Naive thymus-derived CD4-positive, alpha-beta T cell (primary cell): ENCODE measurements around the gene APOA5. TPM values are rescaled to one million over a fixed set of nuclear protein-coding genes. Genes with fewer than 3 reads are reported as not detected.

Experiments used
- ATAC-seq: fragments of 150-1000 bp; cut with Tn5 transposase; 2 replicates; pipeline ENCODE4 v1.10.0; 2021; ENCODE audit warnings: mild to moderate bottlenecking, moderate library complexity
- CTCF ChIA-PET: fragments of 350-600 bp; sonication (Branson Sonifier 250); formaldehyde crosslinking; loops from one replicate; lab custom pipeline; 2021; ENCODE audit warnings: antibody characterized with exemption; lab: Charles Lee
- POLR2A ChIA-PET: fragments of 350-600 bp; sonication (Branson Sonifier 250); formaldehyde crosslinking; loops from one replicate; lab custom pipeline; 2021; ENCODE audit warnings: antibody characterized with exemption, inconsistent platforms; lab: Charles Lee
- DNase-seq, 9 donors: peaks; one replicate each; pipeline versions ENCODE4 v3.0.0 to v3.0.0-alpha.2; 2020 to 2022; ENCODE audit warnings: mixed read lengths in 1 of 9
- H3K27ac ChIP-seq: one replicate; pipeline ENCODE4 v1.7.0; 2013; ENCODE audit warnings: mild to moderate bottlenecking, low read depth, low read length, moderate library complexity
- H3K27me3 ChIP-seq, 2 donors: one replicate each; pipeline ENCODE4 v1.7.0; 2013; ENCODE audit warnings: low read length in 2 of 2, mild to moderate bottlenecking in 2 of 2, moderate library complexity in 2 of 2; ENCODE audit not compliant: control insufficient read depth in 2 of 2, insufficient read depth in 2 of 2
- H3K36me3 ChIP-seq, 3 experiments: 1 replicate in 2 of 3; 2 replicates in 1 of 3; pipeline ENCODE4 v1.7.0; 2013; ENCODE audit warnings: low read length in 3 of 3, mild to moderate bottlenecking in 3 of 3, moderate library complexity in 1 of 3; ENCODE audit not compliant: insufficient read depth in 3 of 3, control insufficient read depth in 2 of 3
- H3K4me1 ChIP-seq, 2 donors: one replicate each; pipeline ENCODE4 v1.7.0; 2013; ENCODE audit warnings: low read length in 2 of 2, mild to moderate bottlenecking in 2 of 2, moderate library complexity in 1 of 2; ENCODE audit not compliant: control insufficient read depth in 2 of 2, insufficient read depth in 2 of 2
- H3K4me3 ChIP-seq: 2 replicates; pipeline ENCODE4 v1.7.0; 2013; ENCODE audit warnings: mild to moderate bottlenecking, low read length
- H3K9me3 ChIP-seq, 3 experiments: 1 replicate in 2 of 3; 2 replicates in 1 of 3; pipeline ENCODE4 v1.7.0; 2013; ENCODE audit warnings: low read length in 3 of 3; ENCODE audit not compliant: control insufficient read depth in 2 of 3
- H3K27ac Mint-ChIP-seq, 9 donors: one replicate each; pipeline ENCODE4 v1.8.0; 2020 to 2022; ENCODE audit warnings: mixed read lengths in 9 of 9, mild to moderate bottlenecking in 8 of 9, moderate library complexity in 5 of 9, inconsistent platforms in 2 of 9
- H3K27me3 Mint-ChIP-seq, 5 donors: one replicate each; pipeline ENCODE4 v1.8.0; 2021 to 2022; ENCODE audit warnings: mixed read lengths in 5 of 5, mild to moderate bottlenecking in 1 of 5
- H3K36me3 Mint-ChIP-seq, 5 donors: one replicate each; pipeline ENCODE4 v1.8.0; 2020 to 2022; ENCODE audit warnings: mixed read lengths in 5 of 5, mild to moderate bottlenecking in 3 of 5, inconsistent platforms in 1 of 5
- H3K4me1 Mint-ChIP-seq, 7 donors: one replicate each; pipeline ENCODE4 v1.8.0; 2020 to 2022; ENCODE audit warnings: mixed read lengths in 7 of 7, mild to moderate bottlenecking in 3 of 7, inconsistent platforms in 1 of 7
- H3K4me3 Mint-ChIP-seq, 10 donors: one replicate each; pipeline ENCODE4 v1.8.0; 2020 to 2022; ENCODE audit warnings: mild to moderate bottlenecking in 10 of 10, mixed read lengths in 10 of 10, moderate library complexity in 6 of 10, inconsistent platforms in 2 of 10
- H3K9me3 Mint-ChIP-seq, 11 donors: one replicate each; pipeline ENCODE4 v1.8.0; 2020 to 2022; ENCODE audit warnings: mixed read lengths in 11 of 11, mild to moderate bottlenecking in 4 of 11, inconsistent platforms in 1 of 11, moderate library complexity in 1 of 11
- intact Hi-C, 2 donors: fragments of 100-400 bp; cut with micrococcal nuclease; formaldehyde crosslinking; loops; one replicate each; pipeline ENCODE4 v1.15.1; 2023
- polyA plus RNA-seq, 2 donors: library from polyadenylated mRNA; unstranded; fragments of 300-500 nt; fragmentation: Illumina TruSeq; gene quantifications; one replicate each; pipeline ENCODE4 v1.2.3, GENCODE V29; 2021
- total RNA-seq, 6 experiments: library from RNA in 5 of 6; stranded (reverse) in 5 of 6; gene quantifications; 1 replicate in 5 of 6; 2 replicates in 1 of 6; pipeline ENCODE4 v1.2.3 and lab custom pipeline; 2021 to 2026

APOA5 gene
- total and polyA plus RNA-seq, 7 experiments from 2014 or later, result not detected

DNA sequence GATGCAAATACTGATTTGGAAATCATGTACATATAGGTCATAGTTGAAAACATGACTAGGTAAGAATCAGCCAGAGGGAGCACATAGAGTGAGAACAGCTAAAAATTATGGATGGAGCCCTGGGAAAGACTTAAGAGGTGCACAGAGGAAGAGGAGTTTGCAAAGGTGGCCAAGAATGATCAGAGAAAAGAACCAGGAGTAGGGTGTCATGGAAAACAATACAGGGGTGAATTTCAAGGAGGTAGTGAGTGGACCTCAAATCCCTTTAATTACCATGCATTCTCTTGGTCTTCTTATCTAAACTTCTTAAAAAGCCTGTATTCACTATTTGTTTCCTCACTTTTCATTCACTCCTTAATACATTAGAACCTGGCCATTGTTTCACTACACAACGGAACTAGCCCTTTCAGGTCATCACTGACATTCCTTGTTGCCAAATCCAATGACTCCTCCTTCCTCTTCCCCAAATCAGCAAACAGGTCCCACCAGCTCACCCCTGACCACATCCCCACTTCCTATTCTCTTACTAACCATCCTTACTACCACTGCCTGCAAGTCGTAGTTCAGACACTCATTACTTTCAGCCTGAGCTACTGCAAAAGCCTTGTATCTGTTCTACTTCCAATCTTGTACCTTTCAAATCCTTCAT is 41.5 kb downstream of the APOA5 start:
- Mint-ChIP-seq H3K4me3 (no peak overlapping the region), H3K4me1 (peaks cover 0 to 4% (median 0%) of the 10 kb centered on the region in 7 donors), H3K27me3 (no peaks in the 10 kb centered on the region), H3K36me3 (peaks cover 7 to 34% (median 18%) of the 10 kb centered on the region in 5 donors), H3K9me3 (no peaks in the 10 kb centered on the region), H3K27ac (no peak overlapping the region)
- H3K36me3 ChIP-seq, result peaks cover 5 to 87% (median 12%) of the 10 kb centered on the region in 3 experiments
- no peaks in the 10 kb centered on the region for H3K4me1 ChIP-seq
- CTCF ChIA-PET, result interaction anchor here (1.3 kb wide), 1 partner anchor 18 kb away, joined by 4 read pairs; no protein-coding TSS in a partner anchor
- H3K27ac ChIP-seq, result no peak overlapping the region
- H3K27me3 ChIP-seq, result no peaks in the 10 kb centered on the region
- DNase-seq (no peak), ATAC-seq (no peak)
- intact Hi-C loops, result no loop called here
- no peak overlapping the region for H3K4me3 ChIP-seq
- no peaks in the 10 kb centered on the region for H3K9me3 ChIP-seq
- POLR2A ChIA-PET, result no interaction called here

GRCh38 chr11:116742104-116742503 is 49.6 kb downstream of the APOA5 start:
- peaks cover 0 to 6% (median 5%) of the 10 kb centered on the region in 5 donors for H3K36me3 Mint-ChIP-seq
- no peaks in the 10 kb centered on the region for H3K9me3 Mint-ChIP-seq
- ChIA-PET POLR2A (no interaction called here), CTCF (no interaction called here)
- Histone ChIP-seq H3K27me3 (no peaks in the 10 kb centered on the region), H3K4me3 (no peak overlapping the region), H3K27ac (no peak overlapping the region), H3K36me3 (peaks cover 0 to 10% (median 0%) of the 10 kb centered on the region in 3 experiments), H3K9me3 (no peaks in the 10 kb centered on the region), H3K4me1 (no peaks in the 10 kb centered on the region)
- H3K27ac Mint-ChIP-seq, result peak overlapping the region in 1 of 9 donors; percentile 81
- no peak overlapping the region for H3K4me3 Mint-ChIP-seq
- no peaks in the 10 kb centered on the region for H3K27me3 Mint-ChIP-seq
- H3K4me1 Mint-ChIP-seq, result no peaks in the 10 kb centered on the region
- no peak for DNase-seq
- no peak for ATAC-seq
- intact Hi-C loops, result loop anchor here in 1 of 2 donors (1.0 kb wide), 1 partner anchor 10 kb away; no protein-coding TSS in a partner anchor

DNA sequence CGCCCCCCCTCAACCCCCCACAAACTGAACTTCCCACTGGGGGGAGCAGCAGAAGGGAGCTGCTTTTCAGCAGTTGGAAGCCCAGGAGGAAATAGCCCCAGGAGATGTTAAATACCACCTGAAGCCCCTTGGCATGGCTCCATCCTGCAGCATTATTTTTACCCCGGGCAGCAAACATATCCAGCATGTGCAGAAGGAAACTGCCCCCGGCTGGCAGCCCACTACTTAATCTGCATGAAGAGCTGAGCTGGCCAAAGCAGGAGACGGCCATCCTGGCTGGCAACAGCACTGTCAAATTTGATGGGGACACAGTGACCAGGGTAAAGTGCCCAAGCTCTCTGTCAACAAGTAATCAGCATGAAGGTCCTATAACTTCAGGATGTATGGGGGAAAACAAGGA is 50.9 kb downstream of the APOA5 start:
- ChIA-PET CTCF (no interaction called here), POLR2A (no interaction called here)
- no peak overlapping the region for H3K4me3 ChIP-seq
- H3K36me3 Mint-ChIP-seq, result peaks cover 0 to 2% (median 0%) of the 10 kb centered on the region in 5 donors
- no peak overlapping the region for H3K4me3 Mint-ChIP-seq
- H3K36me3 ChIP-seq, result no peaks in the 10 kb centered on the region
- no peaks in the 10 kb centered on the region for H3K4me1 Mint-ChIP-seq
- ATAC-seq, result no peak
- no peaks in the 10 kb centered on the region for H3K9me3 ChIP-seq
- H3K27ac Mint-ChIP-seq, result no peak overlapping the region
- H3K27ac ChIP-seq, result no peak overlapping the region
- H3K4me1 ChIP-seq, result no peaks in the 10 kb centered on the region
- intact Hi-C loops, result no loop called here
- H3K9me3 Mint-ChIP-seq, result no peaks in the 10 kb centered on the region
- H3K27me3 ChIP-seq, result no peaks in the 10 kb centered on the region
- no peaks in the 10 kb centered on the region for H3K27me3 Mint-ChIP-seq
- no peak for DNase-seq

Other genes with a start within 250 kb of the APOA5 start
- gene BUD13, start 18.9 kb downstream of the APOA5 start, total RNA-seq, result 10 to 100 TPM; 10.3 to 32.0 (median 20.3) TPM
- gene BUD13, start 18.9 kb downstream of the APOA5 start, polyA plus RNA-seq, result 10 to 100 TPM in 1 of 2 donors, 1 to 10 TPM in 1; 9.4 to 27.9 TPM
- 100 to 1,000 TPM in 1 of 5 experiments, 10 to 100 TPM in 4; 65.8 to 117 (median 68.8) TPM for gene ZPR1, start 3.9 kb downstream of the APOA5 start, total RNA-seq
- gene ZPR1, start 3.9 kb downstream of the APOA5 start, polyA plus RNA-seq, result 10 to 100 TPM; 30.9 to 38.8 TPM
- gene APOA4, start 31.4 kb upstream of the APOA5 start, total RNA-seq, result not detected
- not detected for gene APOA4, start 31.4 kb upstream of the APOA5 start, polyA plus RNA-seq
- not detected for gene APOC3, start 38.0 kb upstream of the APOA5 start, total RNA-seq
- not detected for gene APOC3, start 38.0 kb upstream of the APOA5 start, polyA plus RNA-seq
- under 1 TPM; 0.24 to 0.70 (median 0.51) TPM for gene APOA1, start 45.7 kb upstream of the APOA5 start, total RNA-seq
- gene APOA1, start 45.7 kb upstream of the APOA5 start, polyA plus RNA-seq, result not detected